GM12878 (cell line): ENCODE results near the gene PHF20.
"Not testable (repeated sequence)": the region's sequence is repeated elsewhere in the genome, so short reads cannot be mapped to it uniquely, and the experiment has no call there.

Experiments used
- CBFB ChIP-seq: IDR thresholded peaks from 2 replicates; pipeline ENCODE4 v1.6.1; 2016; ENCODE audit warnings: antibody characterized with exemption, low read depth
- HDAC6 ChIP-seq: fragments of 200-600 bp; sonication (generic); IDR thresholded peaks from one replicate; pipeline ENCODE4 v1.8.0; 2017; ENCODE audit warnings: antibody characterized with exemption; ENCODE audit not compliant: unreplicated experiment
- NRF1 ChIP-seq: conservative IDR thresholded peaks from 2 replicates; pipeline ENCODE4 v1.6.1; 2011; ENCODE audit warnings: mild to moderate bottlenecking, low read depth, low read length, improper control_type of control experiment
- RFX5 ChIP-seq: IDR thresholded peaks from 2 replicates; pipeline ENCODE4 v1.6.1; 2011; ENCODE audit warnings: low read depth, low read length, improper control_type of control experiment
- TBL1XR1 ChIP-seq: IDR thresholded peaks from 2 replicates; pipeline ENCODE4 v1.6.1; 2012; ENCODE audit warnings: low read depth, low read length, improper control_type of control experiment

DNA sequence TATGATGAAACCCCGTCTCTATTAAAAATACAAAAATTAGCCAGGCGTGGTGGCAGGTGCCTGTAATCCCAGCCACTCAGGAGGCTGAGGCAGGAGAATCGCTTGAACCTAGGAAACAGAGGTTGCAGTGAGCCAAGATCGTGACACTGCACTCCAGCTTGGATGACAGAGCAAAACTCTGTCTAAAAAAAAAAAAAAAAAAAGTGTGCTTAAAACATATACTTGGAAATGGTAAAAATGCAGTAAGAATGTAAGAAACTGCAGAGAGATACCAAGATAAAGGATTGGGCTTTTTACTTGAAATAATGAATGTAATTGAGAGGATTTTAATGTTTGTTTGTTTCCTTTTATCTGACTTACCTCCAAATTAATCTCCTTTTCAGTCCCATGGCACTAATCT, 129.4 kb downstream of the PHF20 start:
- not testable (repeated sequence) for TF ChIP-seq RFX5, CBFB, HDAC6, NRF1, TBL1XR1
